NCI-H187 treated with DMSO at 0.1 percent for 48 hours (cell line): ENCODE results near the gene PTGER3.
"Not testable (repeated sequence)": the region's sequence is repeated elsewhere in the genome, so short reads cannot be mapped to it uniquely, and the experiment has no call there.

ENCODE experiments used
- DNase-seq: peaks from one replicate; lab custom pipeline; 2025; lab: John Stamatoyannopoulos, UW

PTGER3 gene

DNA sequence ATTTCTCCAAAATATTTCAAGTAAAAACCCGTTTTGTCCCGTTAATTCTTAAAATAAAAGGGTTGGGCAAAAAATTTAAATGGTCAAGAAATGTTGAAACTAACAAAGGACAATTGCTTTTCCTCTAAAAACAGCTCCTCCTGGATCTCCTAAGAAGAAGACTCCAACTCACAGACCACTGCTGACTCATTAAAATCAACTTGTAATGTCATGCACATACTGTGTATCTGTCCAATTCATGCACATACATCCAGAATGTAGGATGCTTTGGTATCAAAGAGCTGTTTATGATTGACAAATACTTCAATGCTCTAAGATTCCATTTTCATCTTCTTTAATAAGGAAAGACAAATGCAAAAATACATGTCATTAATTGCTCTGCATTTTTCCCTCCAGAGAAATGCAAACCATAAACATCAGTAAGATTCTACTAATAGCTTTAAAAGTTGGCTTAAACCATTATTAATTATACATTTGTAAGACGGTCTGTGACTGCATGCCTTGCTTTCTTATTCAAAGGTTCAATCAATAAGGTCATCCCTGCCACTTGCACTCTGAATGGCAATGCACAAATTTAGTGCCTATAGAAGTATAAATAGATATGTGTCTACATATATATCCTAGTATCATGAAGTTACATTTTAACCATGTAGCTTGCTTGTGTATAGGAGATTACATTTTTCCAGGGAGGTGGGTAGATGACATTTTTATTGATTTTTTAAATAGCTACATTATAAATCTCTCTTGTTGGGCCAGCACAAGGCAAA lies 44.7 kb downstream of the PTGER3 start:
- DNase-seq = no peak

DNA sequence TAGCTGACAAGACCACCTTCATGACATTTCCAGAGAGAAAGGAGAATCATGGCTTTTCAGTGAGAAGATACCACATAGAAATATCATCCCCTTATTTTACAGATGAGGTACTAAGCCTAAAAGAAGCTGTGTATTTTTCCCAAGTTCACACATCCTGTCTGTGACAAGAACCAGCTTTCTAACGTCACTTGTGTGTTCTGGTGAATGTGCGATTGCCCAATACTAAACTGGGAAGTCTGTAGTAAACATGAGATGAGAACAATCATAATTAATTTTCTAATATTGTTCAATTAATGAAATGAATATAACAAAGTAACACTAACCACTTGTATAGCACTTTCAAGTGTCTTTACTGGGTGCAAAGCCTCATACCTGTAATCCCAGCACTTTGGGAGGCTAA lies 46.0 kb downstream of the PTGER3 start:
- no peak for DNase-seq

DNA sequence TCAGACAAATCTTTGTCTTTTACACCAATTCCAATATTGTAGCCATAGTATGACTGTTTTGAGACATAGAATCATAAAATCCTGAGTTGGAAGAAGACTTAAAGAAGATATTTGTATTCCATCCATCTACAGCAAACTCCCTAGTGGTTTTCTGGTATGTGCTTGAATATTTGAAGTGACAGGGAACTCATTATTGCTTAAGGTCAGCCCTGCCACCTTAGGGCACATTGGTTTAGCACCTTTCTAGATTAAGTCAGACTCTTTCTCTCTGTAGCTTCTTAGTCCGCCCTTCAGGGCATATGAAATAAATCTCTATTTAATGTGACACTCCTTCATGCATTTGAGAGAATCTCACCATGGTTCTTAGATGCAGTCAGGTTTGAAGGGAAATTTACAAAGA lies 49.8 kb downstream of the PTGER3 start:
- DNase-seq = no peak

DNA sequence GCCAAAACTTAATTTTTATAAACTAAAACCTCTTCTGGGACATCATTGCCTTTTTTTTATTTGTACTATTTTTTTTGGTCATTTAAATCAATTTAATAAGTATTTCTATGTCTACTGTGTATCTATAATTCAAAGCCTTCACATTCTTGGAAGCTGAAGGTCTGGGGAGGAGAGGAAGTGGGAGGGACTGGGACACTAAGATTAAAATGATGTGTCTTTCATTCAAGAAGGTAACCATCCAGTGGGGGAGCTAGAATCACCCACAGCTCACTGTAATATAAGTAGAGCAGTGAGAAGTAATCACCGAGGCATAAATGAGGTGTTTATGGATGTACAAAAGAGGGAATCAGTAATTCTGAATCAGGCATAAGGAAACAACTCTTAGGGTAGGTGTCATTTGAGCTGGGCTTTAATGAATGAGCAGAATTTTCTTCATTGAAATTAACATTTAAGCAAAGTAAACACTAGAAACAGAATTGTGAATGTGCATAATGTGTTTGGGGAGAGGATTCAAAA lies 52.8 kb downstream of the PTGER3 start:
- DNase-seq = no peak

DNA sequence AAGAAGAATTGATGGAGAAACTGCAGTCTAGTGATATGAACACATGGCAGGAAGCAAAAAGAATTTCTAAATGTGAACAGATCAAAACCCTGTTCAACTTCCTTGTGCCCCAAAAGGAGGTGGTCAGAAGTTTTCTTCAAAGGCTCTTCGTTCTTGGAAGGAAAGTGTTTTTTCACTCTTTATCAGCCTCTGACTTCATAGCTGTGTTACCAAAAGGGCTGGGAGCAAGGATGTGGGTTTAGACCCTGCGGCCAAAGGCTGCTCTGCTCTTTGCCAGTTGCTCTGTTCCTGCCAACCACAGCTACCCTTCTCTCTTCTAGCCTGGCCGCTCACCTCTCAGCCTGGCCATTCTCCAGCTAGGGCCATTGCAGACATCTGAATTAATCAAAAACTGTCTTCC lies 53.8 kb downstream of the PTGER3 start:
- no peak for DNase-seq

DNA sequence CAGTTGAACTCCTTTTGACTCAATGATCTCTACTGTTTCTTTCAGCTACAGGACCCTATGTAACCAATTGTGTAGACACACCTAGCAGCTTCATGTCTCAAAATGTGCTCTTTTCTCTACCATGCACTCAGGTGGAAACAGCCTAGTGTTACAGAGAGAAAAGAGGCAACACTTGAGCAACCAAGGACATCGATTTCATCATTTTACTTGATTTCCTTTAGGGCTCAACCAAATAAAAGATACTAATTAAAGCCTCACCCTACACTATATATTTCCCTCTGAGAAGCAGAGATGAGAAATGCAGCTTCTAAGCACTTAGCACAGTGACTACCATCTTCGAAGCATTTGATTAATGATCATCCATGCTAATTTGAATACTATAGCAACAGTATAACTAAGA lies 55.1 kb downstream of the PTGER3 start:
- no peak for DNase-seq

DNA sequence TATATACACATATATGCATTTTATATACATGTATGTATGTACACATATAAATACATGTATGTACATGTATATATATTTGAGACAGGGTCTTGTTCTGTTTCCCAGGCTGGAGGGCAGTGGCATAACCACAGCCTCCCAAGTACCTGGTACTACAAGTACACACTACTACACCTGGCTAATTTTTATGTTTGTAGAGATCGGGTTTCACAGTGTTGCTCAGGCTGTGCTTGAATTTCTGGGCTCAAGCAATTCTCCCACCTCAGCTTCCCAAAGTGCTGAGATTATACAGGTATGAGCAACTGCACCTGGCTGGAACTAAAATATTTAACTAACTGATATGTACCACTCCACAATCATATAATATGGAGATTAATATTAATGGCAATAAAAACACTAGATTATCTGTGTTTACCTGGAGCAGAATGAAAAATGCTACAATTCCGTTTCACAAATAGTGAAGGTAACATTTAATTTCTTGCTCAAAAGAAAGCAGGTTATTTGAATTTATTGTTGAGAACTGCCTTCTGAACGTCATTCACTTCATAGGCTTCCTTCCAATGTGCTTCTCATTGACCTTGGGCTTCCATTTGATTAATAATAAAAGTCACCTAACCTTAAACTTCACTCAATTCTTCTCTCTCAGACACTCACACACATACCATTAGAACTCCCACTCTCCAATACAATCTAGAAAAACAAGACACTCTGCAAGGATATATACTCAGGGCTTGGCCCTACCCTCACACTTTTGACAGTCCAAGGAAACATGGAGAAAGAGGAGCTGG lies 57.0 kb downstream of the PTGER3 start:
- DNase-seq = peak; percentile 64

DNA sequence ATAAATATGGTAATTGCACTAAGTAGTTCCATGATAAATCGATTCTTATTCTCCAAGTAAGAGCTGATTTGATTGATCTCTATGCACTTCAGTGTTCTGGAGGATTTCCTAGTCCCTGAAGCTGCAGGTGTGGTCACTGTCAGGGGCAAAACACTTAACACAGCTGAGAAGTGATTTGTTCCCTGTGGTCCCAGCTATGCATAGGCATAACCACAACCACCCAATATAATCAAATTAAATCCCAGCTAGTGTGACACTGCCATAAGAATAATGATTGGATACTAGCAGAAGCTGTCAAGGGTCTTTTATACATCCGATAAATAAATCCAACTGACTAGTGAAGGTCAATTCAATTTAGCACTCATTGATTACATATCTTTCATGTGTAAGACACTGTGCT lies 60.1 kb downstream of the PTGER3 start:
- no peak for DNase-seq

DNA sequence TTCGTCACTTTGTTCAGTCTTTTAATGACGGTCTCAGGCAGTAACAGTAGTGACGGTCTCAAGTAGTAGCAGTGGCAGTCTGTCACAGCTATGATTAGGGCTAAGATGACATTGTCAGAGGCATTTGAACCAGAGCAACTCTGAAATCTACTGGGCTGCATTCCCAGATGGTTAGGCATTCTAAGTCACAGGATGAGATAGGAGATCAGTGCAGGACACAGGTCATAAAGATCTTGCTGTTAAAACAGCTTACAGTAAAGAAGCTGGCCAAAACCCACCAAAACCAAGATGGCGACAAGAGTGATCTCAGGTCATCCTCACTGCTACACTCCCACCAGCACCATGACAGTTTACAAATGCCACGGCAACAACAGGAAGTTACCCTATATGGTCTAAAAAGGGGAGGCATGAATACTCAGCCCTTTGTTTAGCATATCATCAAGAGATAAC lies 61.8 kb downstream of the PTGER3 start:
- not testable (repeated sequence) for DNase-seq

DNA sequence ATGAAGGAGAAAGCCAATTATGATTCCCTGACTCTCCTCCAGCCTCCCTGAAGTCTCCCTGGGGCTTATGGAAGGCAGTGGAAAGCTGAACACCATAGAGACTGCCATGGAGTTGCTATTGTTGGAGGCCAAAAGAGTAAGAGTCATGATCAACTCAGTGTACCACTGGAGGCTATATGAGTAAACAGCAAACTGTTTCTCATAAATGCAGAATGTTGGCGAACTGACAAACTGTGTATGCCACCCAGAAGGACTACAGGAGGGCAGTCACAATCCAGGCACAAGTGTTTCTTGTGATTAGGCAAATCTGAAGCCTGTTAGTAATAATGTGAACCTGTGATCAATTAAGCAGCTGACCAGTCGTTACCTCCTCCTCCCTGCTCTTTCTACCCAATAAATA lies 62.3 kb downstream of the PTGER3 start:
- DNase-seq = not testable (repeated sequence)

DNA sequence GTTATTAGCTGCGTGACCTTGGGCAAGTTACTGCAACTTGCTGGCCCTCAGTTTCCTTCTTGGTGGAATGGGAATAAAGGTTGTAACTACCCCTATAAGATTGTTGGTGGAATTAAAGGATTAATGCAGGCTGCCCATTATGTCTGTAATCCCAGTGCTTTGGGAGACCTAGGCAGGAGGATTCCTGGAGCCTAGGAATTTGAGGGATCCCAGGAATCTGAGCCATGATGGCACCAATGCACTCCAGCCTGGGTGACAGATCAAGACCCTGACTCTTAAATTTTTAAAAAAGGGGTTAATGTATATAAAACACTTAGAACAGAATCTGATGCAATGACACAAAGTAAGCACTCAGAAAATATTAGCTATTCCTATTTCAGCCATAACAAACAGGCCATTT lies 67.3 kb downstream of the PTGER3 start:
- DNase-seq = no peak

DNA sequence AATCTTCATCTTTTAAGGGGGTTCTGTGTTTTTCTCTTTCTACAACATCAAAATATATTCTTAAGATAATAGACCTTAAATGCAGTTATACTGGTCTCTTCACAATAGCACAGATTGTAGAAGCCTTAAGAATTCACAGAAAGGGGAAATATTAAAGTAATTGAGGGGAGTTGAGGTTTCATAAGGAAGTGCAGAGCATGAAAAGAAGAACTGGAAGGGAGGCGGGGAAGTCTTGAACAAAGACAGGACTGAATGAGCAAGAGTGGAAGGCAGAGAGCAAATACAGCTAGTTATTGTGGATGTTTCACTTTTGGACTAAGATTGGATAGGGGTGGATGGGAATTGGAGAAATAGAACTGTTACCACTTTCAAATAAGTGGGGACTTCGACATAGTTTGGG lies 67.7 kb downstream of the PTGER3 start:
- DNase-seq = no peak

DNA sequence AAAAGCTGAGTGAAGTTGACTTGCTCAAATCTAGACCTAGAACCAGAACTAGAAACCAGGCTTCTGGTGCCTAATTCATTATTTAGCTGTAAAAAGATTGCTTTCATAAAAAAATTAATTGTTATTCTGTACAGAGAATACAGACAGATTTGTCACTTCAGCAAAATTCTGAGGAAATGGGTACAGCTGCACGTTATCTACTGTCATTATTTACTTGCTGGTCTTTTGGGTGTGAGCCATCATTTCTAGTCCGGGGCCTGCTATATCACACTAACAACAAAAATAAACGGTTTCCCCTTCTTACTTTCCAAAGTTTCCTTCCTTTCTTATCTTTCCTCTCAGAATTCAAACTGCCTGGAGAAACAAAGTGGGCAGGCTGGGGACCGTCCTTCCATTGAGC lies 68.3 kb downstream of the PTGER3 start:
- no peak for DNase-seq

DNA sequence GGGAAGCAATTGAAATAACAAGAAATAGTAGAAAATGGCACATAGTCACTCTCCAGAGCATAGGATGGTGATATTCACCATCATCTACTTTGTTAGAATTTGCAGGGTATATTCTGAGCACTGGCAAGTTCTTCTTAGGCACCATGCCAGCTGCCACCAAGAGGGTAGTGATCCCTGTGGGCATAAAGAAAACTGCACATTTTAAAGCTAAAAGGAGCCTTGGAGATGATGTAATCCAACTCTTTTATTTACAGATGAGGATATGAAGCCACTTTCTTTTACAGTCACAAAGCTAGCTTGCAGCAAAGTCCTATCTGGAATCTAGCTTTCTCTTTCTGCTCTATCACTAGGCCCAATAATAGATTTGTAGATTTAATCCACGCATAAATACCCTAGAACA lies 69.0 kb downstream of the PTGER3 start:
- no peak for DNase-seq

DNA sequence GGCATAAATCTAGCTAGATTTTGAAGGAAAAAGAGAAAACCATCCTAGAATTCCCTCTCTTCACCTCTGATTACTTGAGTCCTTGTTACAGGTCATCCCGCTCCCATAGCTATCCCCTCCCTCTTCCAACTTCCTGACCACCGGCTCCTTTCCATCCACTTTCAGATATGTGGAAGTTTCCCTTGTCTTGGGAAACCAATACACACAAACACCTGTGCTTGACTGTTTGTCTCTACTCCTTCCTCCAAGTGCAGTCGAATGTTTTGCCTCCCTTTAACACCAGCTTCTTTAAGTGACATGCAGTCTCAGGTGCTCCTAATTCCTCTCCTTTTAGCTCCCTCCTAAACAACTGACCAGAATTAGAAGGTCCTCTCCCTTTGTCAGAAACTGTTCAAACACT lies 70.0 kb downstream of the PTGER3 start:
- DNase-seq = no peak

DNA sequence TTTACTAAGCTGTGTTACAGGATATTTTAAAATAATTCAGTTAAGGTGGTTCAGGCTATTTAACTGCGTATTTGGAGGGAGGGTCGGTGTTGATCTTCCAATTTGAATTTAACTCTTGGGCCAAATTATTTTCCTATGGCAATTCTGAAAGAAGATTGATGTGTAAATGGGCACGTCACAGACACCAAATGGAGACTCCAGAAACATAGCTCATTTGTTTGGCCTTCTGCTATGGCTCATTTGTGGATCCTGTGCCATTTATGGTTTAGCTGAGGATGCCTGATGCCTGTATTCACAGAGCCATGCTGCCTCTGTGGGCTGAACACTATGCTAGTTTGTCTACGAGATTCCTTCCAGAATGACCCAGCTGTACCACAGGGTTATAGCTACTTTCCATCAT lies 70.6 kb downstream of the PTGER3 start:
- DNase-seq = no peak

DNA sequence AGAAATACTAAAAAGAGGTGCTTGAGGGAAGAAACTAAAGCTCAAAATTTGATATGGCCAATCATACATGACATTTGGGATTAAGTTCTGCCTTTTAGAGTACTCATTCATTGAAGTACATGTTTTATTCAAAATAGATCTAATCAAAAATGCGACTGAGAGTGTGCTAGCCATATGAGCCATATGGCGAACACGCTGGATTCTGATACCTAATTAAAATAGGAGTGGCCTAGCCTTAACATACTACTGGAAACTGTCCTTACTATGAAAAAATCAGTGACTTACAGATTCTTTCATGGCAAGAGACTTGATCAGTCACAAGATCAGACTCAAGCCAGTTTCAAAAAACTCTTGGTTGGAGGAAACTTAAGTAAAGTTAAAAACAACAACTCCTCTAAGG lies 73.9 kb downstream of the PTGER3 start:
- no peak for DNase-seq

DNA sequence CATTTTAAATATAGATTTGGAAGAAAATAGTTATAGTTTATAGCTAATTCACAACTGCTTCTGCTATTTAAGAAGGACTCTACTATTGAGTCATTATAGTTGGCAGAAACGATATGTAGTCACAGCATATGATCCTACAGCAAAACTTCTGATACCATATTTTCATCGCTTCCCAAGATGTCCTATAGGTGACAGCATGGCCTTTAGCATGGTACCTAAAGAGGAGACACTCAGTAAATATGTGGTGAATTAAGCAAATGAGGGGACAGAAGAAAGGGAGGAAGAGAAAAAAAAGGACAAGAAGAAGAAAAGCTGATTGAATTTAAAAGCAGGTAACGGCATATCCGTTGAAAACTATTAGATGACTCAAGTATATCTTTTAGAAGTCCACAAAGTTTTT lies 77.2 kb downstream of the PTGER3 start:
- DNase-seq = no peak

DNA sequence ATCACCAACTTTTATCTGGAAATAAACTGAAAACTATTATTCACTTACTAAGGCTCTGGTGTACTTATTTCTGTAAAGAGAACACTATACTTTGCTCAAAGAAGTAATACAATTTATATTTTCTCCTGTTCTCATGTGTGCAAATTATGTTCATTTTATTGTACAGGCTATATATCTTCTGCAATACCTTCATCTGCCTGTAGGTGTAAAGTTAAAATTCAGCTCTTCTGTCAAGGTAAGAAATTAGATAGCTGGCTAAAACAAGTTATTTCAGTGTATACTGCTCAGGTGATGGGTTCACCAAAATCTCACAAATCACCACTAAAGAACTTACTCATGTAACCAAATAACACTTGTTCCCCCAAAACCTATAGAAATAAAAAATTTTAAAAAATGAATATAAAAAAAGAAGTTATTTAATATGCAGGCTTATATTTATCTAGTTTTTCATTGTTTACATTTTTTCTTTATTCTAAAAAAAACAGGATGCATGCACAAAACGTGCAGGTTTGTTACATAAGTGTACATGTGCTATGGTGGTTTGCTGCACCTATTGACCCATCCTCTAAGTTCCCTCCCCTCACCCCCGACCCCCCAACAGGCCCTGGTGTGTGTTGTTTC lies 81.5 kb downstream of the PTGER3 start:
- DNase-seq = no peak

DNA sequence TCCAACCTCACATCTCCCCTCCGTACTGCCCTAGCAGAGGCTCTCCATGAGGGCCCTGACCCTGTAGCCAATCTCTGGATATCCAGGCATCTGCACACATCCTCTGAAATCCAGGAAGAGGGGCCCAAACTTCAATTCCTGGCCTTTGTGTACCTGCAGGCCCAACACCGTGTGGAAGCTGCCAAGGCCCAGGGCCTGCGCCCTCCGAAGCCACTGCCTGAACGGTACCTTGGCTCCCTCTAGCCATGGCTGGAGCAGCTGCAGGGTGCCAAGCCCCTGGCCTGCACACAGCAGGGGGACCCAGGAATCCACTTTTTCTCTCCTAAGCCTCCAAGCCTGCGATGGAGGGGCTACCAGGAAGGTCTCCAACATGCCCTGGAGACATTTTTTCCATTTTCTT lies 84.2 kb downstream of the PTGER3 start:
- DNase-seq = no peak

DNA sequence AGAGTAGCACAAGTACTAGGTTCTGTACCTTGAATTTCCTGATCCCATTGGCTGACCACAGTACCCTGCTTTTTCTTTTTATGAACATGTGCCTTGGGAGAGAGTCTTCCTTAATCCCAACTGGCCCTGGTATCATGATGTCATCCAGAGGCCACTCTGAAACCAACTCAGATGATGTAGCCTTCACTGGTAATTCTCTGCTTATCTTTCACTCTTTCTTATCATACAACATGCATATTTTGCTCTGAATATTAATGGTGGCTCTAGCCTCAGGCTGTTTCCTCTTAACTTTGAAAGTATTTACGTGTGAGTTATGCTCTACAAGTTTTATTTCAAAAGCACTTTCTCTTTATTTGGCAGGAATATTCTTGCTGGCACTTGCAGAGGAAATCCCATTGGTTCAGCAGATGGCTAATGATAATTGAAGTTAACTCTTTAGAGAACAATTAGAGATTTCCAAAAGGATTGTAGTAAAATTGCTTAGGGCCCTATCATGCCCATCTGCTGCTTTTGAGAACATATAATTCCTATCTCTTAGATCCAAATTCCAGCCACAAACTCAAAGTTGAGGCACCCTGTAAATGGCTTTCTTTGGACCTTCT lies 86.1 kb downstream of the PTGER3 start:
- no peak for DNase-seq

DNA sequence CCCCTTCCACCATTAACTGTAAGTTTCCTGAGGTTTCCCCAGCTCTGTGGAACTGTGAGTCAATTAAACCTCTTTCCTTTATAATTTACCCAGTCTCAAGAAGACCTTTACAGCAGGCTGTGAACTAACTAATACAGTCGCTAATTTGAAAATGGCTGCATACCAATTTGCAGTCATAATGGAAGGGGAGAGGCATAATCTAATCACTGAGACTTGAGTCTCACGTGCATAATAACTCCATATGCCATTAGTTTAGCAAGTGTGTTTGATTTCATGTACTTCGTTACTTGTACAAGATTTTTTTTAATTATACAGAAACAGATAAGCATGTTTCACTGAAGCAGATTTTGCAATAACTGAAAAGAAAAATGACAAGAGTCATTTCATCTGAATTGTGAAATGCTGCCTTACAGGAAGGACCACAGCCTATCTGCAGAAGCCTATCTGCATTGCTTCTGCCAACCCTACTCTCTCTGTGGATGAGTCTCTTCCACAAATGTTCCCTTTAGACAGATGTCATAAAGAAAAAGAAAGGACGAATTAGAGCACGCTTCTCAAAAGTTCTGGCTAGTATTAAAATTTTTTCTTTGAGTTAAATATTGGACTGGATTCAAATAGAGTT lies 99.1 kb downstream of the PTGER3 start:
- DNase-seq = no peak
